Brain microvascular endothelial cell (primary cell): ENCODE results near the gene ACAP1.

Experiments
- DNase-seq: peaks from one replicate; pipeline ENCODE4 v3.0.0-alpha.2; 2020
- H3K27ac ChIP-seq: fragments of 250-450 bp; sonication (Bioruptor Pico); 2 replicates; pipeline ENCODE4 v1.5.1; 2020; ENCODE audit warnings: mild to moderate bottlenecking, moderate library complexity
- H3K27me3 ChIP-seq: fragments of 250-450 bp; sonication (Bioruptor Pico); replicated peaks from 2 replicates; pipeline ENCODE4 v1.5.1; 2020; ENCODE audit warnings: mild to moderate bottlenecking
- H3K36me3 ChIP-seq: fragments of 250-450 bp; sonication (Bioruptor Pico); replicated peaks from 2 replicates; pipeline ENCODE4 v1.5.1; 2020; ENCODE audit warnings: mild to moderate bottlenecking
- H3K4me3 ChIP-seq: 2 replicates; pipeline ENCODE4 v1.5.1; 2011; ENCODE audit warnings: low read depth, mild to moderate bottlenecking, control low read depth, low read length, moderate library complexity
- CTCF ChIP-seq: IDR thresholded peaks from 2 replicates; pipeline ENCODE4 v1.5.1; 2011; ENCODE audit warnings: low read depth, mild to moderate bottlenecking, moderate library complexity, low read length, control low read depth, inconsistent platforms; ENCODE audit errors: missing control alignments
- in situ Hi-C: cut with HindIII; loops from 2 replicates; pipeline ENCODE4 v1.10.0; 2017; ENCODE audit warnings: low sequenced_read_pairs, low pct_ligation_motif_present

The ACAP1 gene

DNA sequence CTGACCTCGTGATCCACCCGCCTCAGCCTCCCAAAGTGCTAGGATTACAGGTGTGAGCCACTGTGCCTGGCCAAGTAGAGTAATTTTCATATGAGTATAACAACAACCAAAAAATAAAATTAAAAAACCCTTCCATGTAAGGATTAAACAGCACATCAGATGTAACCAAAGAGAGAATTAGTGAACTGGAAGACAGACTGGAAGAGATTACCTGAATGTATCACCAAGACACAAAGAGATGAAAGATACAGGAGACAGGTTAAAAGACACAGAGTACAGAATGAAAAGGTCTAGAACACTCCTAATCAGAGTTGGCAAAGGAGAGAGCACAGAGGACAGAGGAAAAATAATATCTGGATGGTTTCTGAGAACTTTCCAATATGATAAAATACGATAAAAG lies 42.8 kb downstream of the ACAP1 start:
- DNase-seq = no peak
- H3K36me3 ChIP-seq = no peaks in the 10 kb centered on the region
- in situ Hi-C loops = no loop called here
- no peak overlapping the region for H3K27ac ChIP-seq
- peaks cover 20% of the 10 kb centered on the region for H3K27me3 ChIP-seq
- no peak overlapping the region for H3K4me3 ChIP-seq
- TF ChIP-seq CTCF = no peak

DNA sequence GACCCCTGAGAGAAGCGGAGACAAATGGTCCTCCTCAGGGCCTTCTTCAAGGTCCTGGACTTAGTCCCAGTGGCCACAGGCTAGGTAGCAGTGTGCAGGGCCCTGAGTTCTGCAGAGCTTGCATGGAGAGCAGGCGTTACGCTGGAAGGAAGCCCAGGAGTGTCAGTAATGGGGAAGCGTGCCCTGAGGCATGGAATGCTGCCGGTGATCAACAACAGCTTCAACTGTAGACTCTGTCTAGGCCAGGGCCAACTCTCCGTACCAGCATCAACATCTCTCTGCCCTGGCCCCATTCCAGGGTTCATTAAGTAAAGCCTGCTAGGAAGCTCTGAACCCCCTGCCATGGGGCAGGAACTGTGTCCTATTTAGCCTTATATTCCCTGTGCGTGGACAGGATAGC lies 44.0 kb downstream of the ACAP1 start:
- DNase-seq = no peak
- no peak overlapping the region for H3K27ac ChIP-seq
- in situ Hi-C loops = no loop called here
- peaks cover 20% of the 10 kb centered on the region for H3K27me3 ChIP-seq
- no peaks in the 10 kb centered on the region for H3K36me3 ChIP-seq
- TF ChIP-seq CTCF = no peak
- H3K4me3 ChIP-seq = no peak overlapping the region

DNA sequence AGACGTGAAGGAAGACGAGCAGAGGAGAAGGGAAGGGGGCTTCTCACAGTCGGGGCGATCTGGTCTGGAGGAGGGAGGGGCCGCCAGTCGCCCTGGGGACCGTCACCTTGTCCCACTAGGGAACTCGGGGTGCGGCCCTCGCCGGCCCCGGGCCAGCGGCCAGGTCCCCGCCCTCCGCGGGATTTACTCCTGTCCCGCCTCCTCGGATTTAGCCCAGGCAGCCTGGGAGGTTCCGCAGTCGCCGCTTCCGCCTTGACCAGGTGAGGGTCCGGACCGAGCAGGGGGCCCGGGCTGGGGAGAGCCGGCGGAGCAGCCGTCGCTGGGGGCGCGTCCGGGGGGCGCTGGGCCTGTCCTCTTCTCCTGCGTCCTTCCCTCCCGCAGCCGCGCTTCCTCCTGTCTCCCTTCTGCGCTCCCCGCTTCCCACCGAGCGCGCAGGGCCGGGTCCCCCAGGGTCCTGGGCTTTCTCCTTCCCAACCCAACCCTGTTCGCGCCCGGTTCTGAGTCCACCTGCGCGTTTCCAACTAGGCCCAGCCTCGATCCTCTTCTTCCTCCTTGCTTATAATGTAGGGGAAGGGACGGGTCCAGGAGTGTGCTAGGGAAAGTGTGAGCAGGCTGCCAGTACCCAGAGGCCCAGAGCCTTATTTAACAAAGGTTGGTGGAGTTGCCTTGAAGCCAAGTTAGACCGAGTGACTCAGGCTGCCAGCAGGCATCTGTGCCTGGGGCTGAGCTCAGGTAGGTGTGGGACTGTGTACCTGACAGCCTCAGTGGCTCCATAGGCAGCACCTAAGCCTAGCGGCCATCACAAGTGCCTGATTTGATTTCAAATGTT lies 44.7 kb downstream of the ACAP1 start, which contains the start of gene TNK1:
TNK1 (plus strand) TSS at position 235 of the 829 bp plus-strand sequence. CDS start 1,838 bp downstream, outside the sequence.
- no peaks in the 10 kb centered on the region for H3K36me3 ChIP-seq
- DNase-seq = no peak

GRCh38 chr17:7382901-7383300 lies 46.6 kb downstream of the ACAP1 start:
- Histone ChIP-seq H3K4me3 (no peak overlapping the region), H3K27me3 (peaks cover 20% of the 10 kb centered on the region), H3K27ac (no peak overlapping the region), H3K36me3 (no peaks in the 10 kb centered on the region)
- TF ChIP-seq CTCF = no peak
- DNase-seq = no peak
- in situ Hi-C loops = no loop called here

More for the DNA sequence above, 44.7 kb downstream of the ACAP1 start, which contains the start of gene TNK1:
- no peak for TF ChIP-seq CTCF
- Histone ChIP-seq H3K27me3 (peaks cover 20% of the 10 kb centered on the region), H3K4me3 (no peak within 1 kb of the TSS), H3K27ac (no peak within 1 kb of the TSS)
- in situ Hi-C loops = no loop called here

DNA sequence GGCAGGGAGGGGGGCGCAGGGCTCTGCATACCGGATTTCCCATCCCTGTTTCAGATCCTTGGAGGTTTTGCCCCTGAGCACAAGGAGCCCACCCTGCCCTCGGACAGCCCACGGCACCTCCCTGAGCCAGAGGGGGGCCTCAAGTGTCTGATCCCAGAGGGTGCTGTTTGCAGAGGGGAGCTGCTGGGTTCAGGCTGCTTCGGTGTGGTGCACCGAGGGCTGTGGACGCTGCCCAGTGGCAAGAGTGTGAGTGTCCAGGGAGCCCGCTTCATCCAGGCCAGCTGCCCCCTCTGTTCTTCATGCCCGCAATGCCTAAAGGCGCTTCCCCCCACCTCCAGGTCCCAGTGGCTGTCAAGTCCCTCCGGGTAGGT lies 47.0 kb downstream of the ACAP1 start:
- H3K4me3 ChIP-seq = no peak overlapping the region
- DNase-seq = no peak
- no peak for TF ChIP-seq CTCF
- no peak overlapping the region for H3K27ac ChIP-seq
- in situ Hi-C loops = no loop called here
- H3K36me3 ChIP-seq = no peaks in the 10 kb centered on the region
- H3K27me3 ChIP-seq = peaks cover 20% of the 10 kb centered on the region
